HepG2 (cell line): Measurements from ENCODE around the gene SPTAN1. TPM values are rescaled to one million over a fixed set of nuclear protein-coding genes. Genes with fewer than 3 reads are reported as not detected.
A peak's percentile ranks its signal among the peaks of the same experiment; 100 is the strongest.

Source experiments
- ATM ChIP-seq: fragments of 450-650 bp; IDR thresholded peaks from 2 replicates; pipeline ENCODE4 v1.7.1; 2017; ENCODE audit warnings: mild to moderate bottlenecking, borderline replicate concordance
- CCDC6 ChIP-seq: sonication (generic); formaldehyde crosslinking; IDR thresholded peaks from 2 replicates; pipeline ENCODE4 v1.8.1; 2022; ENCODE audit warnings: mild to moderate bottlenecking, missing genetic modification reagents, moderate library complexity
- HDAC2 ChIP-seq: sonication (generic); formaldehyde crosslinking; IDR thresholded peaks from 2 replicates; pipeline ENCODE4 v1.4.0; 2020; ENCODE audit warnings: missing genetic modification reagents
- HNRNPL ChIP-seq: fragments of 200-400 bp; formaldehyde crosslinking; IDR thresholded peaks from 2 replicates; pipeline ENCODE4 v1.6.1; 2017; ENCODE audit warnings: mild to moderate bottlenecking, low read depth, low read length
- NBN ChIP-seq: fragments of 450-650 bp; conservative IDR thresholded peaks from 2 replicates; pipeline ENCODE4 v1.6.1; 2017
- PAX8 ChIP-seq: sonication (generic); formaldehyde crosslinking; IDR thresholded peaks from 2 replicates; pipeline ENCODE4 v1.8.0; 2022; ENCODE audit warnings: mild to moderate bottlenecking, missing genetic modification reagents, borderline replicate concordance
- POGZ ChIP-seq: sonication (generic); formaldehyde crosslinking; IDR thresholded peaks from 2 replicates; pipeline ENCODE4 v1.4.0; 2020; ENCODE audit warnings: mild to moderate bottlenecking, missing genetic modification reagents
- REPIN1 ChIP-seq: sonication (generic); formaldehyde crosslinking; IDR thresholded peaks from 2 replicates; pipeline ENCODE4 v1.8.0; 2022; ENCODE audit warnings: missing genetic modification reagents, low read depth, mild to moderate bottlenecking, borderline replicate concordance
- REST ChIP-seq, 2 experiments: IDR thresholded peaks; 2 replicates each; pipeline ENCODE4 v1.6.1; 2011 to 2012; ENCODE audit warnings: low read length in 2 of 2, borderline replicate concordance in 1 of 2, low read depth in 1 of 2, mild to moderate bottlenecking in 1 of 2, moderate library complexity in 1 of 2
- TERF1 ChIP-seq: sonication (generic); formaldehyde crosslinking; IDR thresholded peaks from 2 replicates; pipeline ENCODE4 v1.8.0; 2022; ENCODE audit warnings: mild to moderate bottlenecking, missing genetic modification reagents, moderate library complexity
- XRCC5 ChIP-seq: fragments of 200-400 bp; formaldehyde crosslinking; optimal IDR thresholded peaks from 2 replicates; pipeline ENCODE3; 2017; ENCODE audit warnings: mild to moderate bottlenecking, low read length
- ZHX2 ChIP-seq, 2 experiments: sonication (generic) in 1 of 2; formaldehyde crosslinking in 1 of 2; IDR thresholded peaks; 2 replicates each; pipeline versions ENCODE4 v1.6.1 to v1.9.0; 2014 to 2022; ENCODE audit warnings: antibody characterized with exemption in 1 of 2, borderline replicate concordance in 1 of 2, inconsistent platforms in 1 of 2, low read depth in 1 of 2, missing genetic modification reagents in 1 of 2
- ZNF382 ChIP-seq: sonication (generic); formaldehyde crosslinking; IDR thresholded peaks from 2 replicates; pipeline ENCODE4 v1.5.0; 2020; ENCODE audit warnings: missing genetic modification reagents, mild to moderate bottlenecking, borderline replicate concordance
- ZNF451 ChIP-seq: sonication (generic); formaldehyde crosslinking; IDR thresholded peaks from 2 replicates; pipeline ENCODE4 v1.5.0; 2020; ENCODE audit warnings: mild to moderate bottlenecking, missing genetic modification reagents
- ZNF501 ChIP-seq: sonication (generic); formaldehyde crosslinking; IDR thresholded peaks from 2 replicates; pipeline ENCODE4 v1.5.1; 2020; ENCODE audit warnings: mild to moderate bottlenecking, moderate library complexity, missing genetic modification reagents
- ZNF672 ChIP-seq: sonication (generic); formaldehyde crosslinking; IDR thresholded peaks from 2 replicates; pipeline ENCODE4 v1.8.1; 2022; ENCODE audit warnings: missing genetic modification reagents
- ZNF737 ChIP-seq: sonication (generic); formaldehyde crosslinking; IDR thresholded peaks from 2 replicates; pipeline ENCODE4 v1.5.0; 2020; ENCODE audit warnings: missing genetic modification reagents, mild to moderate bottlenecking, borderline replicate concordance
- ZNF841 ChIP-seq: sonication (generic); formaldehyde crosslinking; IDR thresholded peaks from 2 replicates; pipeline ENCODE4 v1.8.1; 2023; ENCODE audit warnings: missing genetic modification reagents, borderline replicate concordance
- ZNF850 ChIP-seq: sonication (generic); formaldehyde crosslinking; conservative IDR thresholded peaks from 2 replicates; pipeline ENCODE4 v1.9.0; 2021; ENCODE audit warnings: mild to moderate bottlenecking, missing genetic modification reagents
- polyA plus RNA-seq, 8 experiments: library from polyadenylated mRNA; depleted of rRNA in 3 of 8; stranded (reverse) in 7 of 8; unstranded in 1 of 8; fragments of >200 nt; fragmentation: Illumina TruSeq in 4 of 8; extraction: Trizol in 4 of 8; gene quantifications; 2 replicates each; pipeline versions ENCODE4 v1.2.1 to v1.2.3, GENCODE V29; 2011 to 2016; ENCODE audit warnings: low read depth in 4 of 8, missing spikeins in 1 of 8, mixed read lengths in 1 of 8; ENCODE audit not compliant: insufficient read depth in 1 of 8
- total RNA-seq, 5 experiments: library from RNA; depleted of rRNA; stranded (reverse); fragments of >200 nt; fragmentation: Illumina TruSeq; extraction: Trizol; gene quantifications; 2 replicates each; pipeline ENCODE4 v1.2.3, GENCODE V29; 2016; ENCODE audit warnings: low read depth in 1 of 5

SPTAN1 gene
- total and polyA plus RNA-seq, 2 of the 13 experiments (the other 11 are each of a cell fraction or from before 2014, with no cell fraction given): 106 to 111 TPM

GRCh38 chr9:128552744-128553440 lies 505 bp downstream of the SPTAN1 start (continued):
- no peak for TF ChIP-seq ZNF382 (CRISPR knock-in tag)
- no peak for TF ChIP-seq REST (IDR thresholded peaks at IDR 0.05; ENCODE audit: borderline replicate concordance in 1 of 2, low read depth in 1 of 2, low read length in 2 of 2)
- no peak for TF ChIP-seq TERF1 (CRISPR knock-in tag)
- no peak for TF ChIP-seq HNRNPL
- peak; percentile 12 for TF ChIP-seq XRCC5
- TF ChIP-seq HDAC2 (CRISPR knock-in tag): no peak
- no peak for TF ChIP-seq ZHX2 (IDR thresholded peaks at IDR 0.05; ENCODE audit: low read depth)
- TF ChIP-seq ZHX2 (CRISPR knock-in tag; IDR thresholded peaks at IDR 0.05; ENCODE audit: borderline replicate concordance): no peak
- TF ChIP-seq ZNF850 (CRISPR knock-in tag): no peak
- TF ChIP-seq ZNF672 (CRISPR knock-in tag): no peak
- TF ChIP-seq REPIN1 (CRISPR knock-in tag): no peak
- no peak for TF ChIP-seq ATM
- no peak; the same call in 1 of the 2 replicates for TF ChIP-seq ZNF501 (CRISPR knock-in tag)
- no peak; the same call in 1 of the 2 replicates for TF ChIP-seq ZNF841 (CRISPR knock-in tag)
- no peak for TF ChIP-seq ZNF737
- no peak for TF ChIP-seq POGZ (CRISPR knock-in tag)
- no peak for TF ChIP-seq PAX8
- no peak; the same call in 1 of the 2 replicates for TF ChIP-seq CCDC6 (CRISPR knock-in tag)
- 0 out of 2 replicates have a peak, but pooled peaks have one; percentile 11 for TF ChIP-seq ZNF451 (CRISPR knock-in tag)
- no peak for TF ChIP-seq NBN
